Measurements from ENCODE around the gene ATXN2.

Gene ATXN2

GRCh38 chr12:111419784-111420183 is 179.3 kb downstream of the ATXN2 start:
- no peak for DNase-seq (ENCODE audit: low read depth in 2 of 2)

- no peak for DNase-seq (ENCODE audit: low read depth in 2 of 2)
Measured at GRCh38 chr12:111418594-111418880, 180.6 kb downstream of the ATXN2 start.

DNA sequence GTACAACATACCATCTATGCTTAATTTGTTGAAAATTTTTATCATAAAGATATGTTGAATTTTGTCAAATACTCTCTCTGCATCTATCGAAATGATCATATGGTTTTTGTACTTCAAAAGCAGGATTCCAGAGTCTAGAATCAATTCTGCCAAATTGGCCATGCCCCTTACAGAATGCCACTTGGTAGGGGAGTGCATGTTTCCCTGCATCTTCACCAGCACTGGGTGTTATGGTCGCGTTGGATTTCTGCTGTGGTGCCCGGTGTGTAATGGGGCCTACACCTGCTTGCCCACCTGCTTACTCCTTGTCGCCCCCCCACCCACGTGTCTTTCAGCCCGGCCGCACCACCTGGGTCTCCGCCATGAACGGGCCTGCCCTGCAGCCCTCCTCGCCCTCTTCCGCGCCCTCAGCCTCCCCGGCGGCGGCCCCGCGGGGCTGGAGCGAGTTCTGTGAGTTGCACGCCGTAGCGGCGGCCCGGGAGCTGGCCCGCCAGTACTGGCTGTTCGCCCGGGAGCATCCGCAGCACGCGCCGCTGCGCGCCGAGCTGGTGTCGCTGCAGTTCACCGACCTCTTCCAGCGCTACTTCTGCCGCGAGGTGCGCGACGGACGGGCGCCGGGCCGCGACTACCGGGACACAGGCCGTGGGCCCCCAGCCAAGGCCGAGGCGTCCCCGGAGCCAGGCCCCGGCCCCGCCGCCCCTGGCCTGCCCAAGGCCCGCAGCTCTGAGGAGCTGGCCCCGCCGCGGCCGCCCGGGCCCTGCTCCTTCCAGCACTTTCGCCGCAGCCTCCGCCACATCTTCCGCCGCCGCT is 181.1 kb downstream of the ATXN2 start:
- no peak for DNase-seq (ENCODE audit: low read depth in 2 of 2)

- no peak for DNase-seq (ENCODE audit: low read depth in 2 of 2)
Measured at GRCh38 chr12:111417290-111417689, 181.8 kb downstream of the ATXN2 start.

DNA sequence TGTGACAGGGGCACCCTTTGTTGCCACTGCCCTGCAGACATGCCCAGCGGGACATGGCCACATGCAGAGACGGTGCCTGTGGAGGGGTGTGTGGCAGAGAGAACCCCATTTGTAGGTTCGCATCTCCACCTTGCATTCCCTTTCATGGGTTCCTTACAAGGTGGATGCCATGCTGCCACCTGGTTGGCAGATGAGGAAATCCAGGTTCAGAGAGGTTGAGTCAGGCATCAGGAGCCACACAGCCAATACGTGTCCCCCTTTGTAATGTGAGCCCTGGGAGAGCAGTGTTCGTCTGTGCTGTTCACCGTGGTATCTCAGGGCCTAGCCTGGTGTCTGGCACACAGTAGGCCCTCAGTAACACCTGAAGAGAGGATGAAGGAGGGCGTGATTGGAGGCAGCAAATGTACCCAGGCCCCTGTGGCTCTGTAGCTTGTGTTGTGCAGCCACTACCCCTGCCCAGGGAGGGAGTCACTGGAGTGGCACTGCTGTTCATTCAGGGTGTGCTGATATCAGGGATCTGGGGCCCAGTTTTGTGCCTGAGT is 184.3 kb downstream of the ATXN2 start:
- DNase-seq (ENCODE audit: low read depth in 2 of 2): no peak

DNA sequence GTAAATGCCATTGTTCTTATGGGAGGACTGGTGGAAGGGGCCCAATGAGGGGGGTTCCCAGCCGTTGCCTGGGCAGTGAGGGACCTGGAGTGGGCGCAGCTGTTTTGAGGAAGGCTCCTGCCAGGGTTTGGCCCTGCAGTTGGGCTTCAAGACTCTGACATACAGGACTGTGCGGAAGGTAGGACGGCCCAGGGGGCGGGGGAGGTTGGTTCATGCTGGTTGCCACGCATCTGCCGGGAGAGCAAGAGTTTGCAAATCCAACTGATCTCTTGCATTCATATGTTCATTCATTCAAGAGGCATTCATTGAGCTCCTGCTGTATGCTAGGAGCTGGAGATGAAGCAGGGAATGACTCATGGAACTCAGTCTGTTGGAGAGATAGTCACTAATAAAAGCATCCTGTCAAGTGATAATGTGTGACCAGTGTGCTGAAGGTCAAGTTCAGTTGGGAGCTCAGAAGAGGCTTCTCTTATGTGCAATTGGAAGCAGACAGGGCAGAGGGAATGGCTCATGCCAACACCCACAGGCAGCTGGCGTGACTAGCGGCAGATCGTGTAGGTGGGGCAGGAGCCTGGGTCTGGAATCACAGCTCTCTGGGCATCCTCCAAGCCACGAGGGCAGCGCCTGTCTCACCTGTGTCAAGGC is 185.6 kb downstream of the ATXN2 start:
- no peak for DNase-seq (ENCODE audit: low read depth in 2 of 2)

DNA sequence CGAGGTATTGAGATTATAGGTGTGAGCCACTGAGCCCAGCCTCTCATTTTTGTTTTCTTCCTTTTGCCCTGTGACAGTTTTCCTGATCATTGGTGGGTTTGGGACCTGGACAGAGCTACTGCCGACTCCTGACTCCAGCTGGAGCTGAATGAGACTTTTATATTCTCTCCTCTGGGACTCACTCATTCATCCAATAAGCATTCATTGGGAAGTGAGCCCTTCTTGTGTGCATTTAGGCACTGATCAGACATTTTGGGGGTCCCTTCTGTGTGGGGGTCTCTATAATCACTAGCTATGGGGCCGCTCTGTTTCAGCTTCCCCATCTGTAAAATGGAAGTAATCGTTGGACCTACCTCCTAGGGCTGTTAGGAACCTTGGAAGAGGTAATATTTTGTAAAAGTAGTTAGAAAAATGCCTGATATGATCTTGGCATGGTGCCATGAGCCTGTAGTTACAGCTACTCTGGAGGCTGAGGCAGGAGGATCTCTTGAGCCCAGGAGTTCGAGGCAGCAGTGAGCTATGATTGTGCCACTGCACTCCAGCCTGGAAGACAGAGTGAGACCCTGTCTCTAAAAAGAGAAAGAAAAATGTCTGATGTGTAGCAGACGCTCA is 186.2 kb downstream of the ATXN2 start:
- no peak for DNase-seq (ENCODE audit: low read depth in 2 of 2)

GRCh38 chr12:111412007-111412829 is 186.9 kb downstream of the ATXN2 start:
- no peak for DNase-seq (ENCODE audit: low read depth in 2 of 2)

- DNase-seq (ENCODE audit: low read depth in 2 of 2): no peak
Measured at GRCh38 chr12:111411185-111411764, 187.8 kb downstream of the ATXN2 start.

GRCh38 chr12:111410431-111411184 is 188.5 kb downstream of the ATXN2 start:
- no peak for DNase-seq (ENCODE audit: low read depth in 2 of 2)

DNA sequence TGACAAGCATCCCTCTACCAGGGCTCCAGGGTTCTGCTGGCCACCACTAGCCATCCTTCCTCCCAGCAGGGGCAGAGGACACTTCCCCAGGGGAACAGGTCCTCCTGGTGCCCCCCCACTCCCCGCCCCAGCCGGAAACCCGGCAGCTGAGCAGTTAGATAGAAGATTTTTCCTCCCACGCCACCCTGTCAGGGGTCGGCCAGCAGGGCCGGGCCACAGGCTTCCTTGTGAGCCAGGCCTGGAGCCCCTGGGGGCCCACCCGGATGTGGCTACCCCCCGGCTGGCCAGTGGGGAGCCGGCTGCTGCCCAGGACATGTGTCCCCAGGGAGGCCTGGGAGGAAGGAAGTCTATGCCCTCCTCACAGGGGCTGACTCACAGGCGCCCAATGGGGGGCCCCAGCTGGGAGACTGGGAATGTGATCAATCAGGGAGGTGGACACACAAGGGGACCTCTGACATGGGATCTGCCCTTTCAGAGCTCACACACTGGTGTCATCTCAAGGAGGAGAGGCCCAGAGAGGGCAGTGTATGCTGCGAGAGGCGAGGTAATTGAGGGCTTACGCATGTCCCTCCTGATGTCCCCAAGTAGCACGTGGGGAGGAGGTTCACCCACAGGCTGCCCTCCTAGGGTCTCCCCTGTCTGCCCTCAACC is 189.2 kb downstream of the ATXN2 start:
- no peak for DNase-seq (ENCODE audit: low read depth in 2 of 2)

- DNase-seq (ENCODE audit: low read depth in 2 of 2): no peak
Measured at GRCh38 chr12:111409403-111409779, 189.7 kb downstream of the ATXN2 start.

DNA sequence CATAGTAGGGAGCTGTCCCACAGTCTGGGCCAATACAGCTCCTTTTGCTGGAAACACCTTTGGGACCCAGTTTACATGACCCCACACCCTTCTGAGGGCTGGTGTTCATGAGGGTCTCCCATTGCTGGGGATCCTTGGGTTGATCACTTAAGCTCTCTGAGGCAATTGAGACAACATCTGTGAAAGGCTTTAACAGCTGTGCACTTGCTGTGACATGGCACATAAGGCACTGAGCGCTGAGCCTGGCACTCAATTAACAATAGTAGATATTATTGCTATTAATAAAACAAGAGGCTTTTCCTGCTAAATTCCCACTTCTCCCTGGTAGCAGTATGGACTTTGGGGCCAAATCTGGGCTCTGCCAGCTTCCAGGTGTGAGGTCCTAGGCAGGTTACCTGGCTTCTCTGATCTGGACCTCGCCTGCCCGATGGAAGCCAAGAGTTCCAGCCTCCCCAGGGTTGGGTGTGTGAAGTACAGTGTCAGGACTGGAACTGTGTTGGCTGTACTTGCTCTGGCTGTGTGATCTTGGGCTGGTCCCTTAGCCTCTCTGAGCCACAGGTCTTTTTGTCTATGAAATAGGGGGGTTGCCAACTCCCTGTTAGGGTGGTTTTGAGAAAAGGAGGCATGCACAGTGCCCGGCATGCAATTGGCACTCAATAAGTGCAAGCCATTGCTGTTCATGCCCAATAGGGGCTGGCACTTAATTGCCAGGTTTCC is 190.3 kb downstream of the ATXN2 start:
- no peak for DNase-seq (ENCODE audit: low read depth in 2 of 2)

GRCh38 chr12:111408116-111408440 is 191.0 kb downstream of the ATXN2 start:
- no peak for DNase-seq (ENCODE audit: low read depth in 2 of 2)

DNA sequence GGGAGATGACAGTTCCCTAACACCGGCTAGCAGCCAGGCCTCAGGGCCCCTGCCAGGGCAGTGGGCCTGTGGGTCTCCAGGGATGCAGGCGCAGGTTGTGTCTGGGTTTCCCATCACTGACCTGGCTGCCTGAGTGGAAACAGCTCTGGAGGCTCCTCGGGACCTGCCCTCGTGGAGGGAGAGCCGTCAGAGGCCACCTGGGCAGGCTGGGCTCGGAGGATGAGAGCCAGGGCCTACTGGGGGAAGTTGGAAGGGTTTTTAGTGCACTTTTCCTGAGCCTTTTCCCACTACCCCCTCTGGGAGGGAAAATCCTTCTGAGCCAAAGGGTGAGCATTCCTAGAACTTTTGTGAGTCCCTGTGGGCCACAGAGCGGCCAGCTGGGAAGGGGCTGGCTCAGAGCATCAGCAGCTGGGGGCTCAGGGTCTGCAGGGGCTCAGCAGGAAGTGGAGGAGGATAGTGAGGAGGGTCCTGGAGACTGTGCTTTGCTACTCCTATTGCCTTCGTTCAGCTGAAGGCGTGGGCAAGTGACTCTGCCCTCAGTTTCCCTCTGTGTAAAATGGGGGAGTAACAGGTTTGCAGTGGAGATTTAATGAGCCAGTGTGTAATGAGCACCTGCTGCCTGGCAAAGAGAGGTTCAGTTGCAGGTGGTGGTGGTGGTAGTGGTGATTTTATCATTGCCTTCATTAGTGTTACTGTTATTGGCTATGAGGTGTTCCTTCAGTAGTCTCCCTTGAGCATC is 191.6 kb downstream of the ATXN2 start:
- DNase-seq (ENCODE audit: low read depth in 2 of 2): no peak

- DNase-seq (ENCODE audit: low read depth in 2 of 2): no peak
Measured at GRCh38 chr12:111406474-111407376, 192.4 kb downstream of the ATXN2 start.

GRCh38 chr12:111405859-111406473 is 193.1 kb downstream of the ATXN2 start, which contains the start of gene SH2B3:
TSS of gene SH2B3 (plus strand) at chr12:111405923. CDS start at chr12:111418146, 12,223 bp downstream.
- DNase-seq (ENCODE audit: low read depth in 2 of 2): peak in 1 of 2 donors; percentile 63

Measured in stimulated activated CD8-positive, alpha-beta memory T cell treated with anti-CD3 and anti-CD28 coated beads, Interleukin-2, amount 100 ng/mL, for 48 hours (primary cell).